Right hindlimb (tissue), 1 donor: Measurements from ENCODE around the gene POTEH.
"Not testable (repeated sequence)": the region's sequence is repeated elsewhere in the genome, so short reads cannot be mapped to it uniquely, and the experiment has no call there.

Experiments
- DNase-seq: peaks from one replicate; pipeline ENCODE4 v3.0.0-alpha.2; 2018

POTEH gene

DNA sequence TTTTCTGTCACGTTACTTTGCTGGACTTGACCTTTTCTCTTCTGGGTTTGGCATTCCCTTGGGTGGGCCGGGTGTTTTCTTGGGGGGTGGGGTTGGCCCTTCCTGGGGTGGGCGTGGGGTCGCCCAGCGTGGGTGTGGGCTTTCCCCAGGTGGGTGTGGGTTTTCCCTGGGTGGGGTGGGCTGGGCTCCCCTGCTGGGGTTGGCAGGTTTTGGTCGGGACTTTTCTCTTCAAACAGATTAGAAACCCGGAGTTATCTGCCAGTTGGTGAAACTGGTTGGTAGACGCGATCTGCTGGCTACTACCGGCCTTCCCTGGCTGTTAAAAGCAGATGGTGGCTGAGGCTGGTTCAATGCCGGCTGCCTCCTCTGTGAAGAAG lies at the start of gene POTEH:
POTEH (plus strand) TSS at position 278 of the 377 bp plus-strand sequence; CDS start at position 330, 52 bp downstream.
- not testable (repeated sequence) for DNase-seq

DNA sequence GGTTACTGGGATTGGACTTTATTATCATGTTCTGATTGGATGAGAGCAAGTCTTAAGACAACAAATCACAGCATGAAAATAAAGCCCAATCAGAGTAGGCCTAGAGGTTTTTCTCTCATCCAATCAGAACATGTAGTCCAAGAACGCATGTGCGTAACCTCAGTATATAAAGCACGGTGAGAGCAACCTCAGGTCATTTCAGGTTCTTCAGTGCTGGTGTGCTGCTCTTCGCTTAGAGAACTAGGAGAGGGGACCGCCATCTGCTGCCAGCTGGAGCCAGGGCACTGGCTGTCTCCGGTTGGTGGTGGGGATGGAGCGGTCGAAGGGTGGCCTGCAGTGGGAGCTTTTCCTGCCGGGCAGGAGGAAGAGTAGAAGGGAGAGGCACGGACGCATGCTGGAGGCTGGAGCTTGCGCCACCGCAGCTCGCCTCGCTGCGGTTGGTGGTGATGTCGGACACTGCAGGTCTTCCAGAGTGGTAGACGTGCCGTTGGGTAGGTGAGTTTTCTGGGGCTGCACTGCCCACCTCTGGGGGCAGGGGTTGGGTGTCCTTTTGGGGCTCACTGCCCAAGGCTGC lies 47.5 kb upstream of the POTEH start:
- not testable (repeated sequence) for DNase-seq

DNA sequence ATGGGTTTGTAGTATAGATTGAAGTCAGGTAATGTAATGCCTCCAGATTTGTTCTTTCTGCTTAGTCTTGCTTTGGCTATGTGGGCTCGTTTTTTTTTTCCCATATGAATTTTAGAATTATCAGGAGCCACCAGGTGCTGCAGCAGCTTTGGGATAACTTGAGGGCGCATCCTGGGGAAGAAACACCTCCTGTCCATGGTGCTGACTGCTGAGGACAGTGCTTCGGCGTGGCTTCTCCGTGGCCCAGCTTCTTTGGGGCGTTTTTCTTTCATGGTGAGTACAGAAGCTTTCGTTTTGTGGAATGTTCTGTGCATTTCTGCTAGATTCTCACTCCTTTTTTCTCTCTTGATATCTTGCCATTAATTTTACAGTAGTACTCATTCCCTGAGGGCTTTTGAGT lies 37.9 kb upstream of the POTEH start:
- DNase-seq = not testable (repeated sequence)

DNA sequence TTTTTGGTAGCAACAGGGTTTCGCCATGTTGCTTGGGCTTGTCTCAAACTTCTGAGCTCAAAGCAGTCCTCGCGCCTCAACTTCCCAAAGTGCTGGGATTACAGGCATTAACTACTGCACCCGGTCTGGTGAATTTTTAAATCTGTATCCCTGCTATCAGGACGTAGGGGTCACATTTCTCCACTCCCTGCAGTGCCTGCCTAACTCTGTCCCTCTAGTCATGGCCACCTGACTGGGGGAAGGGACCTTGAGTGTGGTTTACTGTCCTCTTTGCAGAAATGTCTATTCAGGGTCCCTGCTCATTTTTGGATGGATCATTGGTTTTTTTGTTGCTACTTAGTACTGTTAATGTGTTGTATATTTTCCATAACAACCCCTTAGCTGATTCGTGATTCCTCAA lies 37.1 kb upstream of the POTEH start:
- DNase-seq = not testable (repeated sequence)

GRCh38 chr22:15653241-15653640 lies 36.6 kb upstream of the POTEH start:
- DNase-seq = not testable (repeated sequence)

- not testable (repeated sequence) for DNase-seq
Observed at GRCh38 chr22:15661102-15661501, 28.7 kb upstream of the POTEH start.

GRCh38 chr22:15664682-15665081 lies 25.1 kb upstream of the POTEH start:
- DNase-seq = not testable (repeated sequence)

- DNase-seq = not testable (repeated sequence)
Observed at GRCh38 chr22:15665478-15665877, 24.3 kb upstream of the POTEH start.

- DNase-seq = not testable (repeated sequence)
Observed at GRCh38 chr22:15669430-15669829, 20.4 kb upstream of the POTEH start.

GRCh38 chr22:15679702-15680101 lies 10.1 kb upstream of the POTEH start:
- DNase-seq = not testable (repeated sequence)

DNA sequence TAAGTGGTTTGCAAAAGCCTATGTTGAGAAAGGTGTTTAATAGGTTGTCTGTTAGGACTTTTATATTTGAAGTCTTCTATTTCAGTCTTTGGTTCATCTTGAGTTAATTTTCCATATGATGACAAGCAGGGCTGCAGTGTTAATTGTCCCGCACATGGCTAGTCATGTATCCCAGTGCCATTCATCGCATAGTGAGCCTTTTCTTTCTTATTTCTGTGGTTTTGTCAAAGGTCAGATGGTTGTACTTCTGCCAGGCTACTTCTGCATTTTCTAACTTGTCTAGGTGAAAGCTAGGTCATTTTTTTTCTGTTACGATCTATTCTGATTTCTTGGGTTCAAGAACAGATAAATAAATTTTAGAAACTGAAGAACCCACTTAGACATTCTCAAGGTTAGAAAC lies 5.7 kb upstream of the POTEH start:
- DNase-seq = not testable (repeated sequence)

DNA sequence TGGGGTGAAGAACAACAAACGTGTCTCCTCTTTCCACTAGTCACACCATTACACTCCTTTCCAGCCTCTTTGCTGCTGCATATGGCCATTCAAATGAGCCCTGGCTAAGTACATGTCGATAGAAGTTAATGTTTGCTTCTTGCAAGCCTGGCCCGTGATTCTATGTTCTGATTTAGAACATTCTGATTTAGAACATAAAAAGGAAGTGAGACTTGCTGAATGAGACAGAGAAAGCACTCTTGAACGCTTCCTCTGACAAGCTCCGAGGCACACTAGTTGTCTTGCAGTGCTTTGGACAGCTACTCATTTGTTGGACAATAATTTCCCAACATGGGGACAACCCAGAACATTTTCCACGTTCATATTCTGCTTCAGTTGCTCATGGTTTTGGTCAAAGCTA lies 5.1 kb upstream of the POTEH start:
- not testable (repeated sequence) for DNase-seq

- not testable (repeated sequence) for DNase-seq
Observed at GRCh38 chr22:15685641-15686040, 4.2 kb upstream of the POTEH start.

- DNase-seq = not testable (repeated sequence)
Observed at GRCh38 chr22:15687086-15687485, 2.7 kb upstream of the POTEH start.

DNA sequence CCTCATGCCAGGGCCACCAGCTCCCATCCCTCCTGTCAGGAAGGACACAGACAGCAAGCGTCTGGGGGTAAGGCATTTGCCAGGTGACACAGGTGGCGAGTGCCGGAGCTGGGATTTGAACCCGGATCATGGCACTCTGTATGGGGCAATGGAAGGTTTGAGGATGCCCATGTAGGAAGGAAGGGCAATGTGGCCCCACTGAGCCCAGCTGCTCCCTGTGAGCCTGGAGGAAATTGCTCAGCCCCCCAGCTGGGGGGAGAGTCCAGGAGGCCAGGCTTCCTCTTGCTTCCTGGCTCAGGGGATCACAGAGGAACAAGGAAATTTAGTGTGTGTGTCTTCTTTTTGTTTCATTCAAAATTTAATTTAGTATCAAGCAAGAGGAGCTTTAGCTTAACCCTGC lies 2.1 kb upstream of the POTEH start:
- DNase-seq = not testable (repeated sequence)

DNA sequence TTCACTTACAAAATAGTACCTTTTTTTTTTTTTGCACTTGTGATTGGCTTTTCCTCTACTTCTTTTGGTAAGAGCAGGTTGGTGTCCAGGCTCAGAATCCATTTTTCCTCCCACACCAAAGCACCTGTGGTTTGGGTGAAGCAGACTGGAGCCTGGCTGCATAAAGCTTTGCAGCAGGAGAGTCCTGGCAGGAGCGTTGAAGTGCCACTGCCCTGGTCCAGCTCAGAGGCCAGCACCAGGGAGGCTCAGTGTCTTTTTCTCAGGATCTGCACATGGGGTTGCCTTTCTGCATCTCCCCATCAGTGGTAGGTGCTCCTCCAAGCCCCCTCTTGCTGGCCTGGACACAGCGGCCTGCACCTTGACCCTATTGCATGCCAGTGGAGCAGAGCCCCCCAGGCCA lies 1.7 kb upstream of the POTEH start:
- not testable (repeated sequence) for DNase-seq

DNA sequence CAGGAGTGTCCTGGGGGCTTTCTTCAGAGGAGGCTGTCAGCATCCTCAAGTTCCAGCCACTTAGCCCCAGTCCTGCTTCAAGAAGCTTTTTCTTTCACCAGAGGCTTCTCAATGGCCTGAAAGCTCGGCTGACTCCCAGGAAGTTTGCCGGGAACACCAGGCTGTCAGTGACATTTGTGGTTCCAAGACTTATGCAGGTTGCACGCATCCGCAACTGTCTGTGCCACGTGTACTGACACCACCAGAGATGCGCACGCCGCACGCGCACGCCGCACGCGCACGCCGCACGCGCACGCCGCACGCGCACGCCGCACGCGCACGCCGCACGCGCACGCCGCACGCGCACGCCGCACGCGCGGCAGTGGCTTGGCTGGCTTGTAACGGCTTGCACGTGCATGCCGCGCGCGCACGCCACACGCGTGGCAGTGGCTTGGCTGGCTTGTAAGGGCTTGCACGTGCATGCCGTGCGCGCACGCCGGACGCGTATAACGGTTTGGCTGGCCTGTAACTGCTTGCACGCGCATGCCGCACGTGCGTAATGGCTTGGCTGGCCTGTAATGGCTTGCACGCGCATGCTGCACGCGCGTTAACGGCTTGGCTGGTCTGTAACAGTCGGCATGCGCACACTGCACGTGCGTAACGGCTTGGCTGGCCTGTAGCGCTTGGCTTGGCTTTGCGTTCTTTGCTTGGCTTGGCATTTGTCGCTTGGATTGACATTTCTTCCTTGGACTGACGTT lies 646 bp upstream of the POTEH start:
- peak; percentile 1 for DNase-seq

- not testable (repeated sequence) for DNase-seq
Observed at GRCh38 chr22:15713600-15713999, 23.8 kb downstream of the POTEH start.

DNA sequence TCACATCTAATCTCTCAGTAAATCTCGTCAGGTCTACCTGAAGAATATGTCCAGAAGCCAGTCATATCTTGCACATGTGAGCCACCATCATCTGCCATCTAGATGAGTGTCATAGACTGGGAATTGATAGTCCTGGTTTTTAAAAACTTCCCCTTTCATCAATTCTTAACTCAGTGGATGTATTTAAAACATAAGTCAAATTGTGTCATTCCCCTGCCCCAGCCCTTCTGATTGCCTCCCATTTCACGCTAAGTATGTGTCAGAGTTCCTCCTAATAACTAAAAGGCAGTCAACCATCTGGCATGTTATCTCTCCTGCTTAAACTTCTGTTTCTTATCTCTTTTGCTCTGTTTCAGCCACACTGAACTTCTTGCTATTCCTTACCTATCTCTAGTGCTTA lies 24.3 kb downstream of the POTEH start:
- not testable (repeated sequence) for DNase-seq

- not testable (repeated sequence) for DNase-seq
Observed at GRCh38 chr22:15721884-15722283, 32.1 kb downstream of the POTEH start.

GRCh38 chr22:15729209-15729917 lies 39.5 kb downstream of the POTEH start:
- DNase-seq = not testable (repeated sequence)

GRCh38 chr22:15731023-15731422 lies 41.2 kb downstream of the POTEH start:
- DNase-seq = not testable (repeated sequence)

DNA sequence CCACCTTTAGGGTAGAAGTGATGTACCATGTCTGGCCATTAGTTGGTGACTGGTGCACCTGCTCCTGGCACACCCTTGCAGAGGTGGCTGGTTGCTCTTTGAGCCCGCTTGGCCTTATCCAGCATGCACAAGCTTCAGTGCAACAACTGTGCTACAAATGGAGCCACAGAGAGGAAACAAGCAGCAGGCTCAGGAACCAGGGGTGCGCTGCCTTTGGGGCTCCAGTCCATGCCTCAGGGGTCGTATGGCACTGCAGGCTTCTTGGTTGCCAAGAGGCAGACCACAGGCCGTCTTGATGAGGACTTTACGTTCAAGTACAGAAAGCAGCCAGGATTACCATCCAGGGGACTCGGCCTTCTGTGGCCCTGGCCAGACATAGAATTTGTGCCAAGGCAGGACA lies 44.6 kb downstream of the POTEH start:
- DNase-seq = not testable (repeated sequence)
